Type B pancreatic cell (in vitro differentiated cells): ENCODE measurements around the gene ADAM22. TPM values are rescaled to one million over a fixed set of nuclear protein-coding genes. Genes with fewer than 3 reads are reported as not detected.

Source experiments
- DNase-seq: peaks from one replicate; pipeline ENCODE4 v3.0.0; 2021; ENCODE audit warnings: mixed read lengths; ENCODE audit not compliant: unreplicated experiment; ENCODE audit errors: extremely low spot score
- H3K27ac Mint-ChIP-seq: 2 replicates; pipeline ENCODE4 v1.8.0; 2021; ENCODE audit warnings: mild to moderate bottlenecking, mixed read lengths
- H3K27me3 Mint-ChIP-seq: 2 replicates; pipeline ENCODE4 v1.8.0; 2021; ENCODE audit warnings: mixed read lengths
- H3K36me3 Mint-ChIP-seq: 2 replicates; pipeline ENCODE4 v1.8.0; 2021; ENCODE audit warnings: mixed read lengths
- H3K4me1 Mint-ChIP-seq: one replicate; pipeline ENCODE4 v1.8.0; 2021; ENCODE audit warnings: mixed read lengths; ENCODE audit not compliant: unreplicated experiment
- H3K4me3 Mint-ChIP-seq: 2 replicates; pipeline ENCODE4 v1.8.0; 2021; ENCODE audit warnings: mild to moderate bottlenecking, mixed read lengths
- H3K9me3 Mint-ChIP-seq: 2 replicates; pipeline ENCODE4 v1.8.0; 2021; ENCODE audit warnings: mixed read lengths
- CTCF ChIP-seq: fragments of 200-600 bp; sonication (generic); conservative IDR thresholded peaks from 2 replicates; pipeline ENCODE4 v1.5.0; 2021; ENCODE audit warnings: antibody characterized with exemption, mild to moderate bottlenecking
- total RNA-seq: library from RNA; stranded (reverse); gene quantifications from 2 replicates; pipeline ENCODE4 v1.2.1, GENCODE V29; 2021; ENCODE audit warnings: low replicate concordance

Gene ADAM22
- total RNA-seq, 1 donor from 2014 or later, result 8.1 TPM

GRCh38 chr7:88002617-88003016 lies 68.6 kb downstream of the ADAM22 start:
- Mint-ChIP-seq H3K9me3 (no peaks in the 10 kb centered on the region), H3K4me3 (no peak overlapping the region), H3K27me3 (no peaks in the 10 kb centered on the region), H3K27ac (no peak overlapping the region), H3K4me1 (peaks cover 3% of the 10 kb centered on the region), H3K36me3 (no peaks in the 10 kb centered on the region)
- no peak for DNase-seq
- no peak for TF ChIP-seq CTCF

- no peak for TF ChIP-seq CTCF
- no peak for DNase-seq
- Mint-ChIP-seq H3K27me3 (no peaks in the 10 kb centered on the region), H3K4me3 (no peak overlapping the region), H3K27ac (no peak overlapping the region), H3K9me3 (no peaks in the 10 kb centered on the region), H3K4me1 (peaks cover 3% of the 10 kb centered on the region), H3K36me3 (no peaks in the 10 kb centered on the region)
Observed at GRCh38 chr7:88003581-88003980, 69.5 kb downstream of the ADAM22 start.

GRCh38 chr7:88005191-88005590 lies 71.1 kb downstream of the ADAM22 start:
- Mint-ChIP-seq H3K4me1 (peaks cover 3% of the 10 kb centered on the region), H3K9me3 (no peaks in the 10 kb centered on the region), H3K27ac (no peak overlapping the region), H3K4me3 (no peak overlapping the region), H3K27me3 (no peaks in the 10 kb centered on the region), H3K36me3 (no peaks in the 10 kb centered on the region)
- no peak for TF ChIP-seq CTCF
- DNase-seq, result no peak

GRCh38 chr7:88009651-88010050 lies 75.6 kb downstream of the ADAM22 start:
- no peaks in the 10 kb centered on the region for H3K4me1 Mint-ChIP-seq
- TF ChIP-seq CTCF, result no peak
- no peak overlapping the region for H3K4me3 Mint-ChIP-seq
- H3K36me3 Mint-ChIP-seq, result no peaks in the 10 kb centered on the region
- no peaks in the 10 kb centered on the region for H3K27me3 Mint-ChIP-seq
- no peak for DNase-seq
- no peak overlapping the region for H3K27ac Mint-ChIP-seq
- no peaks in the 10 kb centered on the region for H3K9me3 Mint-ChIP-seq

- Mint-ChIP-seq H3K4me3 (no peak overlapping the region), H3K36me3 (no peaks in the 10 kb centered on the region)
- no peak for TF ChIP-seq CTCF
Observed at GRCh38 chr7:88012086-88012485, 78.0 kb downstream of the ADAM22 start.

GRCh38 chr7:88013981-88014380 lies 79.9 kb downstream of the ADAM22 start:
- Mint-ChIP-seq H3K9me3 (no peaks in the 10 kb centered on the region), H3K4me1 (no peaks in the 10 kb centered on the region), H3K27ac (no peak overlapping the region), H3K4me3 (no peak overlapping the region), H3K36me3 (no peaks in the 10 kb centered on the region), H3K27me3 (no peaks in the 10 kb centered on the region)
- no peak for TF ChIP-seq CTCF
- DNase-seq, result no peak

More at GRCh38 chr7:88012086-88012485, 78.0 kb downstream of the ADAM22 start:
- no peak for DNase-seq
- H3K27me3 Mint-ChIP-seq, result no peaks in the 10 kb centered on the region
- no peaks in the 10 kb centered on the region for H3K4me1 Mint-ChIP-seq
- H3K9me3 Mint-ChIP-seq, result no peaks in the 10 kb centered on the region
- H3K27ac Mint-ChIP-seq, result no peak overlapping the region
